WI38 (cell line): ENCODE measurements around the gene GRHPR.
"Not testable (repeated sequence)": the region's sequence is repeated elsewhere in the genome, so short reads cannot be mapped to it uniquely, and the experiment has no call there.

Experiments used
- H3K4me3 ChIP-seq: 2 replicates; pipeline ENCODE4 v1.5.1; 2011; ENCODE audit warnings: low read depth, mild to moderate bottlenecking, control low read depth, low read length
- TF ChIP-seq, protein P1 (sequence below): IDR thresholded peaks from 2 replicates; pipeline ENCODE4 v1.5.1; 2012; ENCODE audit warnings: low read depth, mild to moderate bottlenecking, control low read depth, low read length

GRHPR gene

DNA sequence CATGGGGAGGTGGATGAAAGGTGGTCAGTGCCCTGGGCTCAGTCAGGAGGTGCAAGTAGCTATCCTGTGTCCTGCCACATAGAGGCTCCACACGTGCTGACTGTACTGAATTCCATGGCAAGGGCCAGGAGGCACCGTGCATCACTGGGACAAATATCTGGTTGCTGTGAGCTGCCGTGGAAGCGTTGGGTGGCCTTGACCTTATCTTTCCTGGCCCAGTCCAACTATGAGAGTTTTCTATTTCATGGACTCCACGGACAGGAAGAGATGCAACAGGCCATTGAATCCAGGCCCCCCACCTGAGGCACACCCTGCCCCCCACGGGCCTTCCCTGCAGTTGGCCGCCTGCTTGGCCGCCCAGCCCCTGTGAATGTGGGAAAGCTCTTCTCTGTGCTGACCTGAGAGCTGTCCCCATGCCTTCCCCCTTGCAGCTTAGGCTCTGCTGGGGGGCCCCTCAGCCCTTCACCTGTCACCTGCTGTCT lies 1.7 kb downstream of the GRHPR start:
- H3K4me3 ChIP-seq, result peak overlapping the region; percentile 91
- TF ChIP-seq, protein P1, sequence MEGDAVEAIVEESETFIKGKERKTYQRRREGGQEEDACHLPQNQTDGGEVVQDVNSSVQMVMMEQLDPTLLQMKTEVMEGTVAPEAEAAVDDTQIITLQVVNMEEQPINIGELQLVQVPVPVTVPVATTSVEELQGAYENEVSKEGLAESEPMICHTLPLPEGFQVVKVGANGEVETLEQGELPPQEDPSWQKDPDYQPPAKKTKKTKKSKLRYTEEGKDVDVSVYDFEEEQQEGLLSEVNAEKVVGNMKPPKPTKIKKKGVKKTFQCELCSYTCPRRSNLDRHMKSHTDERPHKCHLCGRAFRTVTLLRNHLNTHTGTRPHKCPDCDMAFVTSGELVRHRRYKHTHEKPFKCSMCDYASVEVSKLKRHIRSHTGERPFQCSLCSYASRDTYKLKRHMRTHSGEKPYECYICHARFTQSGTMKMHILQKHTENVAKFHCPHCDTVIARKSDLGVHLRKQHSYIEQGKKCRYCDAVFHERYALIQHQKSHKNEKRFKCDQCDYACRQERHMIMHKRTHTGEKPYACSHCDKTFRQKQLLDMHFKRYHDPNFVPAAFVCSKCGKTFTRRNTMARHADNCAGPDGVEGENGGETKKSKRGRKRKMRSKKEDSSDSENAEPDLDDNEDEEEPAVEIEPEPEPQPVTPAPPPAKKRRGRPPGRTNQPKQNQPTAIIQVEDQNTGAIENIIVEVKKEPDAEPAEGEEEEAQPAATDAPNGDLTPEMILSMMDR, result no peak

DNA sequence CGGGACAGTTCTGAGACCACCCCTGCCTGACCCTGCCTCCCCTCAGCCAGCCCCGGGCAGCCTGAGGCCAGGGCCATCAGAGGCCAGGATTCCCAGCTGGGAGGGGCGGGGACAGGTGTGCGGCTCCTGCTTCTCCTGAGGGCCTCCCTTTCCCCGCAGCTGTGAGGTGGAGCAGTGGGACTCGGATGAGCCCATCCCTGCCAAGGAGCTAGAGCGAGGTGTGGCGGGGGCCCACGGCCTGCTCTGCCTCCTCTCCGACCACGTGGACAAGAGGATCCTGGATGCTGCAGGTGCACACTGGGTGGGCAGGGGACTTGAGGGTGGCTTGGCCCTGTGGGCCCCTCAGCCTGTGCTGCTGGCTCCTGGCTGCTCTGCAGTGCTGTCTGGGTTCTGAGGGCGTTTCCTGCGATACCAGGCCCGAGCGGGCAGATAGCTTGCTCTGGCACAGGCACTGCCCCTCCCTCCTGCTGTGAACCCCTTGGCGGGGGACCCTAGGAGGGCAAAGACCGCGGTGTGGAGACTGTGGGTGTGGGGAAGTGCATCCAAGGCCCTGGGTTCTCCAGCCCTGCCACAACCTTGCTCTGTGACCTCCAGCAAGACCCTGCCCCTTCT lies 2.3 kb downstream of the GRHPR start:
- H3K4me3 ChIP-seq, result no peak overlapping the region
- TF ChIP-seq, protein P1, result no peak

DNA sequence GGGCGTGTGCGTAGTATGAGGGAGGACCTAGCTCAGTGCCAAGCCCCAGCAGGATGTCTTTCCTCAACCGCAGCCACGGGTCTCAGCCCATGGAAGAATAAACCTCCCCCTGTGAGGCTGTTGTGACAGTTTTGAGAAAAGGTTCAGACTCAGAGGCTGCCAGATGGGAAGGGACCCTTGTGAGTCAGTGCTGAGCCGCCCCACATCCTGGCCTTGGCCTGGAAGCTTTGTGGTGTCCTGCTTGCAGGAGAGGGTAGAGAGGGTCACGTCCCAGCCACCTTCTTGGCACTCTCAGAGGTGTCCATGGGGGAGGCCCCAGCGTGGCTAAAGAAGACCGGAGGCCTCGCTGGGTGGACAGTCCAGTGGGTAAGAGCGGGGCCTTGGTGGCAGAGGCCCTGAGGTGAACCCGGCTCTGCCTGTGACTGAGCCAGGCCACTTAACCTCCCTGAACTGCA lies 2.8 kb downstream of the GRHPR start:
- H3K4me3 ChIP-seq, result no peak overlapping the region
- TF ChIP-seq, protein P1, result no peak

DNA sequence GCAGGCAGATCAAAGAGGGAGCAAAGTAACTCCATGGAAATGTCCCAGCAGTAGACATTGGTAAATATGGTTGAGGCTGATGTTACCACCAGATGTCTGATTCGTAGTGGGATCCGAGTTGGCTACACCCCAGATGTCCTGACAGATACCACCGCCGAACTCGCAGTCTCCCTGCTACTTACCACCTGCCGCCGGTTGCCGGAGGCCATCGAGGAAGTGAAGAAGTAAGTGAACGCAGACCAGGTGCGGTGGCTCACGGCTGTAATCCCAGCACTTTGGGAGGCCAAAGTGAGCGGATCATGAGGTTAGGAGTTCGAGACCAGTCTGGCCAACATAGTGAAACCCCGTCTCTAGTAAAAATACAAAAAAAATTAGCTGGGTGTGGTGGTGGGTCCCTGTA lies 3.9 kb downstream of the GRHPR start:
- H3K4me3 ChIP-seq, result not testable (repeated sequence)

DNA sequence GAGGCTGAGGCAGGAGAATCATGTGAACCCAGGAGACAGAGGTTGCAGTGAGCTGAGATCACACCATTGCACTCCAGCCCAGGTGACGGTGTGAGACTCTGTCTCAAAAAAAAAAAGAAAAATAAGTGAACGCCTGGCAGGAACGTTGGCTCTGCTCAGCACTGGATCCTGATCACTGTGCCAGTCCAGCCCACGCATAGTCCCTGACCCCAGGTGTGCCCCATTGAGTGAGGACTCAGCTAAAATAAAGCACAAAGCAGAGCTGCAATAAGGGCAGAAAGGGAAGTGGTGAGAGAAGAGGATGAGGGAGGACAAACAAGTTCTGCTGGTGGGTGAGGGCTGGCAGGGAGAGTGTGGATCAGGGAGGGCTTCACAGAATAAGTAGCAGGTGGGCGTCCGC lies 4.3 kb downstream of the GRHPR start:
- TF ChIP-seq, protein P1, result no peak
- no peak overlapping the region for H3K4me3 ChIP-seq

DNA sequence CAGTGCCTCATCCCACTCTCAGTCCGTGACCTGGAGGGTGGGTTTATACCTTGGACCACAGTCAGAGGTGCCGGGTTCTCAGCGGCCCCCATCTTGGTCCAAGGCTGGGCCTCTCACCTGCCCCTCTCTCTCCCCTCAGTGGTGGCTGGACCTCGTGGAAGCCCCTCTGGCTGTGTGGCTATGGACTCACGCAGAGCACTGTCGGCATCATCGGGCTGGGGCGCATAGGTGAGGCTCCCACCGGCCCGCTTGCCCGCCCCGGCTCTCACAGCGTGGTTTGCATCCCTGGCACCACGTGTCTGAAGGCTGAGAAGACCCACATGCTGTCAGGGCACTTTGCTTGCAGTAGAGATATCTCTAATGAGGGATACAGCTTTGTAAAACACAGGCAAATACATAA lies 5.8 kb downstream of the GRHPR start:
- TF ChIP-seq, protein P1, result no peak
- no peak overlapping the region for H3K4me3 ChIP-seq

DNA sequence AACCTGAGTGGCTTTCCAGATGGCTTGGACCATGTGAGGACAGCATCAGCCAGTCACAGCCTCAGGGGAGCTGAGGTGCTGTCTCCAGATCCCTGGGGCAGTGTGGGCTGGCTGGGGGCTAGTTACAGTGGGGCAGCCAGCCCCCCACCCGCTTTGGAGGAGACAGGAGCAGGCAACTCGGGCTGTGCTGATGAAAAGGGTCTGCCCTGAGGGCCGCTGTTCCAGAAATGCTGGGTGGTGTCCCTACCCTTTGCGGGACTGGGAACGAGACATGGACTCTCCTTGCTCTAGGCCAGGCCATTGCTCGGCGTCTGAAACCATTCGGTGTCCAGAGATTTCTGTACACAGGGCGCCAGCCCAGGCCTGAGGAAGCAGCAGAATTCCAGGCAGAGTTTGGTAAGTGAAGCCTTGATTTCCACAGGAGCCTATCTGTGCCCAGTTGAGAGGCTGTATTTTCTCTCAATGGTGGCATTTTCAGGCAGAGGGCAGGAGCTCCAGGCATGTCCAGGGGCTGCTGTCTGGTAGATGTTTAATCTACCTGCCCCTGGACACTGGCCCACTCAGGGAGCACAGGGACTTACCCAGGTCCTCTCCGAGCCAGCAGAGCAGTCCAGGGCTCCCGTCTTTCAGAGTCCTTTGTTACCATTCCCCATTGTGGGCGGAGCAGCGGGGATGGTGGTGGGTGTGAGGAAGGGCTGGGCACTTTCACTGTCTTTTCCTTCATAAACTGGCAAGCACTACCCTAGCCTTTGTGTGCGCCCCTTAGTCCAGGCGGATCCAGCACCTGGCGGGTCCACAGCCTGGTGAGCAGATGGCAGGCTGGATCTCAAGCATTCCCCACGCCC lies 7.2 kb downstream of the GRHPR start:
- TF ChIP-seq, protein P1, result no peak
- no peak overlapping the region for H3K4me3 ChIP-seq
